Fibroblast of pulmonary artery (primary cell): ENCODE measurements around the gene ADAMTS13.

Experiments used
- DNase-seq: peaks from one replicate; pipeline ENCODE4 v3.0.0-alpha.2; 2010; ENCODE audit warnings: low read depth
- H3K4me3 ChIP-seq: replicated peaks from 2 replicates; pipeline ENCODE4 v1.5.1; 2011; ENCODE audit warnings: low read depth, mild to moderate bottlenecking, control low read depth, low read length, moderate library complexity
- TF ChIP-seq, protein P1 (sequence below): IDR thresholded peaks from 2 replicates; pipeline ENCODE4 v1.5.1; 2011; ENCODE audit warnings: mild to moderate bottlenecking, control low read depth, low read length, inconsistent platforms; ENCODE audit errors: missing control alignments

ADAMTS13 gene

DNA sequence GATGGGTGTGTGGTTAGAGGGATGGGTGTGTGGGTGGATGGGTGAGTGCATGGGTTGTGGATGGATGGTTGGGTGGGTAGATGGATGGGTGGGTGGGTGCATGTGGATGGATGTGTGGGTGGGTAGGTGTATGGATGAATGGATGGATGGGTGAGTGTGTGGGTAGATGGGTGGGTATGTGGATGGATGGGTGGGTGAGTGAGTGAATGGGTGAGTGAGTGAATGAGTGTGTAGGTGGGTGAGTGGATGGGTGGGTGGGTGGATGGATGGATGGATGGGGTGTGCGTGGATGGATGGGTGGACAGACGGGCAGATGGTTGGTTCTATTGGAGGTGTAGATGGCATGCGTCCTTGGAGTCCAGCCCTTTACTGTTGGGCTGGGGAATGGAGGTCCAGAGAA is 28.8 kb upstream of the ADAMTS13 start:
- TF ChIP-seq, protein P1, sequence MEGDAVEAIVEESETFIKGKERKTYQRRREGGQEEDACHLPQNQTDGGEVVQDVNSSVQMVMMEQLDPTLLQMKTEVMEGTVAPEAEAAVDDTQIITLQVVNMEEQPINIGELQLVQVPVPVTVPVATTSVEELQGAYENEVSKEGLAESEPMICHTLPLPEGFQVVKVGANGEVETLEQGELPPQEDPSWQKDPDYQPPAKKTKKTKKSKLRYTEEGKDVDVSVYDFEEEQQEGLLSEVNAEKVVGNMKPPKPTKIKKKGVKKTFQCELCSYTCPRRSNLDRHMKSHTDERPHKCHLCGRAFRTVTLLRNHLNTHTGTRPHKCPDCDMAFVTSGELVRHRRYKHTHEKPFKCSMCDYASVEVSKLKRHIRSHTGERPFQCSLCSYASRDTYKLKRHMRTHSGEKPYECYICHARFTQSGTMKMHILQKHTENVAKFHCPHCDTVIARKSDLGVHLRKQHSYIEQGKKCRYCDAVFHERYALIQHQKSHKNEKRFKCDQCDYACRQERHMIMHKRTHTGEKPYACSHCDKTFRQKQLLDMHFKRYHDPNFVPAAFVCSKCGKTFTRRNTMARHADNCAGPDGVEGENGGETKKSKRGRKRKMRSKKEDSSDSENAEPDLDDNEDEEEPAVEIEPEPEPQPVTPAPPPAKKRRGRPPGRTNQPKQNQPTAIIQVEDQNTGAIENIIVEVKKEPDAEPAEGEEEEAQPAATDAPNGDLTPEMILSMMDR = no peak

GRCh38 chr9:133394687-133395271 is 27.4 kb upstream of the ADAMTS13 start:
- no peak overlapping the region for H3K4me3 ChIP-seq
- TF ChIP-seq, protein P1 = no peak
- DNase-seq = no peak

More for the DNA sequence above, 28.8 kb upstream of the ADAMTS13 start:
- H3K4me3 ChIP-seq = no peak overlapping the region
- DNase-seq = no peak

- TF ChIP-seq, protein P1 = peak; percentile 37
- peak; percentile 21 for DNase-seq
- no peak overlapping the region for H3K4me3 ChIP-seq
Observed at GRCh38 chr9:133396952-133397351, 25.2 kb upstream of the ADAMTS13 start.

- DNase-seq = no peak
- H3K4me3 ChIP-seq = no peak overlapping the region
- TF ChIP-seq, protein P1 = no peak
Observed at GRCh38 chr9:133397370-133397769, 24.8 kb upstream of the ADAMTS13 start.

DNA sequence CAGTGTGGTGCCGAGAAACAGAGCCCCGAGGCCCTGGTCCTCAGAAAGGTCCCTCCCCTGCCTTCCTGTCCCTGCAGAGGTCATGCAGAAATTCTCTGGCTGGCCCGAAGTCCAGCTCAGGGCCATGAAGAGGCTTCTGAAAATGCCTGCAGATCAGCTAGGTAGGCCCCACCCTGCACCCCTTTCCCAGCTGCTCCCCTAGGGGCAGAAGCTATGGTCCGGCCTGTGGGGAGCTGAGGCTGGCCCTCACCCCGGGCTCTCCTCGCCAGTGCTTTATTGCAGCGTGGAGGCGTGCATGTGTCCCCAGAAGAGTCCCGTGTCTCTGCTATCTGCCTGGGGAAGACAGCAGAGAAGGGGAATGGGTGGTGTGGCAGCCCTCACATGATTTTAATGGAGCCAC is 24.3 kb upstream of the ADAMTS13 start:
- DNase-seq = no peak
- H3K4me3 ChIP-seq = no peak overlapping the region
- TF ChIP-seq, protein P1 = no peak

DNA sequence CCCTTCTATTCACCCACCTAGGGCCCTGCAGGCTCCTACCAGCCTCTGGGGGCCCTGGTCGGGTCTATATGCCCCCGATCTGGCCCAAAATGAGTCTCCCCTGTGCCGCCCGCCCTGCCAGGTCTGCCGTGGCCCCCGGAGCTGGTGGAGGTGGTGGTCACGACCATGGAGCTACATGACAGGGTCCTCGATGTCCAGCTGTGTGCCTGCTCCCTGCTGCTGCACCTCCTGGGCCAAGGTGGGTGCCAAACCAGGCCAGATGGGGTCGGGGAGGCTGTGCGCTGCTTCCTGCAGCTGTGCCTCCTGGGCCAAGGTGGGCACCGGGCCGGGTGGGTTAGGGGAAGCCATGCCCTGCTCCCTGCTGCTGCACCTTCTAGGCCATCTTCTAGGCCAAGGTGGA is 21.9 kb upstream of the ADAMTS13 start:
- no peak for DNase-seq
- H3K4me3 ChIP-seq = no peak overlapping the region
- TF ChIP-seq, protein P1 = no peak

DNA sequence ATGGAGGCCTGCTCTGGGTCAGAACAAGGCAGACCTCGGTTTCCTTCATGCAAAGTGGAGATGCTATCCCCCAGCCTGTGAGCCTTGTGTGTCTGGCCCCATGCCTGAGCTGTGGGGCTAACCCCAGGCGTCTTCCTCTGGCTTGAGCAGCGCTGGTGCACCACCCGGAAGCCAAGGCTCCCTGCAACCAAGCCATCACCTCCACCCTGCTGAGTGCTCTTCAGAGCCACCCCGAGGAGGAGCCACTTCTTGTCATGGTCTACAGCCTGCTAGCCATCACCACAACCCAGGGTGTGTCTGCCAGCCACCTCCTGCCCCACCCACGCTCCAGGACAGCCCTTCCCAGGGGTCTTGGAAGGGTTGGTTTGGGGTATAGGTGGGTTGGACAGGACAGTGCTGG is 20.6 kb upstream of the ADAMTS13 start:
- DNase-seq = no peak
- no peak overlapping the region for H3K4me3 ChIP-seq
- TF ChIP-seq, protein P1 = no peak
